ENCODE data around the gene SLC38A10. TPM values are rescaled to one million over a fixed set of nuclear protein-coding genes. Genes with fewer than 3 reads are reported as not detected.

Gene SLC38A10
- total and polyA plus RNA-seq, 4 donors, result 22.3 to 118 (median 70.8) TPM

- no peak for ATAC-seq (ENCODE audit: low FRiP score)
- DNase-seq, result no peak
- WGBS, 2 donors, result 59 to 65% methylated on average over 15 to 17 of the region's 17 CpGs
- no peaks in the 10 kb centered on the region for H3K27me3 ChIP-seq (ENCODE audit: control insufficient read depth in 1 of 2, insufficient read depth in 2 of 2, low read length in 1 of 2)
- no peak overlapping the region for H3K27ac ChIP-seq (ENCODE audit: low read depth in 1 of 2, low read length in 2 of 2)
- no peaks in the 10 kb centered on the region for H3K9me3 ChIP-seq (ENCODE audit: control insufficient read depth, low read length)
- H3K4me1 ChIP-seq (ENCODE audit: control insufficient read depth in 1 of 2, insufficient read depth in 2 of 2, low read length in 2 of 2), result no peaks in the 10 kb centered on the region
- no peaks in the 10 kb centered on the region for H3K36me3 ChIP-seq (ENCODE audit: control insufficient read depth in 1 of 2, insufficient read depth in 2 of 2, low read length in 1 of 2)
- H3K4me3 ChIP-seq (ENCODE audit: low read length in 2 of 2), result no peak overlapping the region
- intact Hi-C loops (cut with DNase I), result loop anchor here in 1 of 2 donors (5.0 kb wide), 1 partner anchor 81 kb away; no protein-coding TSS in a partner anchor
Measured at GRCh38 chr17:81338274-81339190, 43.4 kb upstream of the SLC38A10 start.

- no peak overlapping the region for H3K27ac ChIP-seq (ENCODE audit: low read depth in 1 of 2, low read length in 2 of 2)
- no peaks in the 10 kb centered on the region for H3K36me3 ChIP-seq (ENCODE audit: control insufficient read depth in 1 of 2, insufficient read depth in 2 of 2, low read length in 1 of 2)
- WGBS, 2 donors, result 49 to 58% methylated on average over 14 of the region's 14 CpGs
- intact Hi-C loops (cut with DNase I), result loop anchor here in 1 of 2 donors (5.0 kb wide), 1 partner anchor 80 kb away; no protein-coding TSS in a partner anchor
- DNase-seq, result no peak
- no peaks in the 10 kb centered on the region for H3K9me3 ChIP-seq (ENCODE audit: control insufficient read depth, low read length)
- H3K4me1 ChIP-seq (ENCODE audit: control insufficient read depth in 1 of 2, insufficient read depth in 2 of 2, low read length in 2 of 2), result no peaks in the 10 kb centered on the region
- H3K27me3 ChIP-seq (ENCODE audit: control insufficient read depth in 1 of 2, insufficient read depth in 2 of 2, low read length in 1 of 2), result no peaks in the 10 kb centered on the region
- H3K4me3 ChIP-seq (ENCODE audit: low read length in 2 of 2), result no peak overlapping the region
- ATAC-seq (ENCODE audit: low FRiP score), result no peak
Measured at GRCh38 chr17:81337476-81337879, 42.4 kb upstream of the SLC38A10 start.

GRCh38 chr17:81336930-81337325, 41.8 kb upstream of the SLC38A10 start:
- Histone ChIP-seq H3K27ac (ENCODE audit: low read depth in 1 of 2, low read length in 2 of 2) (no peak overlapping the region), H3K4me3 (ENCODE audit: low read length in 2 of 2) (no peak overlapping the region), H3K9me3 (ENCODE audit: control insufficient read depth, low read length) (no peaks in the 10 kb centered on the region), H3K4me1 (ENCODE audit: control insufficient read depth in 1 of 2, insufficient read depth in 2 of 2, low read length in 2 of 2) (no peaks in the 10 kb centered on the region), H3K36me3 (ENCODE audit: control insufficient read depth in 1 of 2, insufficient read depth in 2 of 2, low read length in 1 of 2) (no peaks in the 10 kb centered on the region), H3K27me3 (ENCODE audit: control insufficient read depth in 1 of 2, insufficient read depth in 2 of 2, low read length in 1 of 2) (no peaks in the 10 kb centered on the region)
- WGBS, 2 donors, result 42 to 59% methylated on average over 6 to 8 of the region's 8 CpGs
- intact Hi-C loops (cut with DNase I), result loop anchor here in 1 of 2 donors (5.0 kb wide), 1 partner anchor 80 kb away; no protein-coding TSS in a partner anchor
- DNase-seq, result no peak
- no peak for ATAC-seq (ENCODE audit: low FRiP score)

DNA sequence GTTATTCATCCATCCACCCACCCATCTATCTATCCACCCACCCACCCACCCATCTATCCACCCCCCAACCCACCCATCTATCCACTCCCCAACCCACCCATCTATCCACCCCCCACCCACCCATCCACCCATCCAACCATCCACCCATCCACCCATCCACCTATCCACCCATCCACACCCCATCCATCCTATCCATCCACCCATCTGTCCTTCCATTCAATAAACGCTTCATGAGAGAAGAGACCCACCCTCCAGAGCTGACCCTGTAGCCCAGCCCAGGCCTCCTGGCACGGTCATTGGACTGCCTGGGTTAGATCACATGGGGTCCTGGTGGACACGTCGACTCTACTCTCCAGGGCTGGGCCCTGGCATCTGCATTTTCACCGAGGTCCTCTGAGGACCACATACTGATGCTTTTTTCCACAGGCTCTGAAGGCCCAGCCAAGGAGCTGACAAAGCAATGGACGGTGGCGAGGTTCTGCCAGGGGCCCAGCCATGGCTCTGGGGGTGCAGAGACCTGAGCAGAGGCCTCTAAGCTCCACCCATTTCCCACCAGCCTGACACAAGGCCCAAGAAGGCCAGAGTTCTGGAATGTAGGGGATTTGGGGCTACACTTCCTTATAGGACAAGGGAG, 41.3 kb upstream of the SLC38A10 start:
- 91 to 94% methylated on average over 7 of the region's 7 CpGs for WGBS, 2 donors
- no peaks in the 10 kb centered on the region for H3K9me3 ChIP-seq (ENCODE audit: control insufficient read depth, low read length)
- H3K4me1 ChIP-seq (ENCODE audit: control insufficient read depth in 1 of 2, insufficient read depth in 2 of 2, low read length in 2 of 2), result no peaks in the 10 kb centered on the region
- no peak for DNase-seq
- H3K27ac ChIP-seq (ENCODE audit: low read depth in 1 of 2, low read length in 2 of 2), result no peak overlapping the region
- no peak overlapping the region for H3K4me3 ChIP-seq (ENCODE audit: low read length in 2 of 2)
- no peaks in the 10 kb centered on the region for H3K27me3 ChIP-seq (ENCODE audit: control insufficient read depth in 1 of 2, insufficient read depth in 2 of 2, low read length in 1 of 2)
- no peaks in the 10 kb centered on the region for H3K36me3 ChIP-seq (ENCODE audit: control insufficient read depth in 1 of 2, insufficient read depth in 2 of 2, low read length in 1 of 2)
- intact Hi-C loops (cut with DNase I), result loop anchor here in 1 of 2 donors (5.0 kb wide), 1 partner anchor 79 kb away; no protein-coding TSS in a partner anchor
- no peak for ATAC-seq (ENCODE audit: low FRiP score)

GRCh38 chr17:81335773-81336157, 40.7 kb upstream of the SLC38A10 start:
- intact Hi-C loops (cut with DNase I), result loop anchor here in 1 of 2 donors (5.0 kb wide), 1 partner anchor 78 kb away; no protein-coding TSS in a partner anchor
- Histone ChIP-seq H3K27ac (ENCODE audit: low read depth in 1 of 2, low read length in 2 of 2) (no peak overlapping the region), H3K4me3 (ENCODE audit: low read length in 2 of 2) (no peak overlapping the region), H3K36me3 (ENCODE audit: control insufficient read depth in 1 of 2, insufficient read depth in 2 of 2, low read length in 1 of 2) (no peaks in the 10 kb centered on the region), H3K4me1 (ENCODE audit: control insufficient read depth in 1 of 2, insufficient read depth in 2 of 2, low read length in 2 of 2) (no peaks in the 10 kb centered on the region), H3K27me3 (ENCODE audit: control insufficient read depth in 1 of 2, insufficient read depth in 2 of 2, low read length in 1 of 2) (no peaks in the 10 kb centered on the region), H3K9me3 (ENCODE audit: control insufficient read depth, low read length) (no peaks in the 10 kb centered on the region)
- ATAC-seq (ENCODE audit: low FRiP score) (no peak), DNase-seq (no peak)
- 87 to 88% methylated on average over 9 of the region's 9 CpGs for WGBS, 2 donors

DNA sequence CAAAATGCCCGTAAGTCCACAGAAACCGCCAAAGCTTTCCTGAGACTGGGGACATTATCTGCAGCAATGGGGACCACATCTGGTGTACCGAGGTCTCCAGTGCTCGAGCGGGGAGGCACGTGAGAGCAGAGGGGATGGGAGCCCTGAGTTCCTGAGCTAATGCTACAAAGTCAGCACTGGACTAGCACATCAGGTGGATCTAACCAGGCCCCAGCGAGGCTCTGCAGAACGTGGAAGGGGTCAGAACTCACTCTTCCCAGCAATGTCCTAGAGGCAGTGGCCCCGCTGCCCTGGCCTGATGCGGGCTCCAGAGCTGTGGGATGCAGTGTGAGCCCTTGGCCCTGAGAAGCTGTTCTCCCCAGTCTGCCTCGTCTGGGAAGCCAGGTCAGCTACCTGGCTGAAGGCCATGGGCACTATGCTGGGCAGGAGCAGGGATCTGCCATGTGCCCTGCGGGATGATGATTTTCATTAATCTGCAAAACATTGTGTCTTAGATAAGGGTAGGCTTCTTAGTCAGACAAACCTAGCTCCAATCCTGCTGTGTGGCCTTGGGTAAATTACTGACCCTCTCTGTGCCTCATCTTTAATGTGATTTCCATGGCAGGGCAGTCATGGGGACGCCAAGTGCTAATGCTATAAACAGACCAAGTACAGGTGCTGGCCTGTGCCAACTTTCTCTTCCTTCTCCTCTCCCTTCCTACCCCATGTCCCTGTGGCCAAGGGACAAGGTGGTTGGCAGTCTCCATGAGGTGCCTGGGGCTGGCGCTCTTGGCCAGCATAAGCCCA, 40.1 kb upstream of the SLC38A10 start:
- Histone ChIP-seq H3K4me1 (ENCODE audit: control insufficient read depth in 1 of 2, insufficient read depth in 2 of 2, low read length in 2 of 2) (no peaks in the 10 kb centered on the region), H3K36me3 (ENCODE audit: control insufficient read depth in 1 of 2, insufficient read depth in 2 of 2, low read length in 1 of 2) (no peaks in the 10 kb centered on the region), H3K4me3 (ENCODE audit: low read length in 2 of 2) (no peak overlapping the region), H3K27me3 (ENCODE audit: control insufficient read depth in 1 of 2, insufficient read depth in 2 of 2, low read length in 1 of 2) (no peaks in the 10 kb centered on the region), H3K27ac (ENCODE audit: low read depth in 1 of 2, low read length in 2 of 2) (no peak overlapping the region), H3K9me3 (ENCODE audit: control insufficient read depth, low read length) (no peaks in the 10 kb centered on the region)
- intact Hi-C loops (cut with DNase I), result loop anchor here in 1 of 2 donors (5.0 kb wide), 1 partner anchor 78 kb away; no protein-coding TSS in a partner anchor
- WGBS, 2 donors, result 80 to 85% methylated on average over 14 of the region's 14 CpGs
- ATAC-seq (ENCODE audit: low FRiP score) (no peak), DNase-seq (peak in 1 of 2 donors; percentile 35)

GRCh38 chr17:81334391-81334901, 39.3 kb upstream of the SLC38A10 start:
- Histone ChIP-seq H3K27me3 (ENCODE audit: control insufficient read depth in 1 of 2, insufficient read depth in 2 of 2, low read length in 1 of 2) (no peaks in the 10 kb centered on the region), H3K4me3 (ENCODE audit: low read length in 2 of 2) (no peak overlapping the region), H3K36me3 (ENCODE audit: control insufficient read depth in 1 of 2, insufficient read depth in 2 of 2, low read length in 1 of 2) (no peaks in the 10 kb centered on the region), H3K27ac (ENCODE audit: low read depth in 1 of 2, low read length in 2 of 2) (no peak overlapping the region), H3K4me1 (ENCODE audit: control insufficient read depth in 1 of 2, insufficient read depth in 2 of 2, low read length in 2 of 2) (no peaks in the 10 kb centered on the region), H3K9me3 (ENCODE audit: control insufficient read depth, low read length) (no peaks in the 10 kb centered on the region)
- intact Hi-C loops (cut with DNase I), result no loop called here
- WGBS, 2 donors, result 75 to 81% methylated on average over 12 of the region's 12 CpGs
- no peak for ATAC-seq (ENCODE audit: low FRiP score)
- peak in 1 of 2 donors; percentile 43 for DNase-seq
